Neutrophil (primary cell): ENCODE results near the gene ALG13.
"Not testable (repeated sequence)": the region's sequence is repeated elsewhere in the genome, so short reads cannot be mapped to it uniquely, and the experiment has no call there.

Source experiments
- H3K27ac ChIP-seq: fragments of 200-600 bp; sonication (generic); 2 replicates; pipeline ENCODE4 v1.5.1; 2016; ENCODE audit warnings: mild to moderate bottlenecking, moderate library complexity
- H3K27me3 ChIP-seq: fragments of 200-600 bp; sonication (generic); 2 replicates; pipeline ENCODE4 v1.6.0; 2016; ENCODE audit warnings: mild to moderate bottlenecking
- H3K36me3 ChIP-seq: fragments of 200-600 bp; sonication (generic); 2 replicates; pipeline ENCODE4 v1.5.1; 2017
- H3K4me1 ChIP-seq, 2 experiments: fragments of 200-600 bp in 1 of 2; sonication (generic) in 1 of 2; 1 replicate in 1 of 2; 2 replicates in 1 of 2; pipeline versions ENCODE4 v1.5.1 to v1.6.1; 2013 to 2016; ENCODE audit warnings: low read depth in 1 of 2, low read length in 1 of 2, mild to moderate bottlenecking in 1 of 2, moderate library complexity in 1 of 2; ENCODE audit not compliant: control insufficient read depth in 1 of 2, insufficient read depth in 1 of 2
- H3K4me3 ChIP-seq, 2 experiments: fragments of 200-600 bp in 1 of 2; sonication (generic) in 1 of 2; 1 replicate in 1 of 2; 2 replicates in 1 of 2; pipeline ENCODE4 v1.5.1; 2013 to 2016; ENCODE audit warnings: low read depth in 1 of 2, low read length in 1 of 2, mild to moderate bottlenecking in 1 of 2, moderate library complexity in 1 of 2
- H3K9me3 ChIP-seq: fragments of 200-600 bp; sonication (generic); 2 replicates; pipeline ENCODE4 v1.5.1; 2016
- CTCF ChIP-seq: fragments of 200-600 bp; sonication (generic); IDR thresholded peaks from 2 replicates; pipeline ENCODE4 v1.5.1; 2016; ENCODE audit warnings: antibody characterized with exemption

ALG13 gene

GRCh38 chrX:111761578-111762135 is 80.7 kb downstream of the ALG13 start:
- H3K36me3 ChIP-seq = no peaks in the 10 kb centered on the region
- H3K4me3 ChIP-seq = no peak overlapping the region
- no peaks in the 10 kb centered on the region for H3K27me3 ChIP-seq
- H3K9me3 ChIP-seq = no peaks in the 10 kb centered on the region
- H3K4me1 ChIP-seq = peaks cover 0 to 2% of the 10 kb centered on the region in 2 experiments
- TF ChIP-seq CTCF = no peak
- no peak overlapping the region for H3K27ac ChIP-seq

- H3K36me3 ChIP-seq = no peaks in the 10 kb centered on the region
- no peaks in the 10 kb centered on the region for H3K9me3 ChIP-seq
- H3K4me1 ChIP-seq = no peaks in the 10 kb centered on the region
- H3K27ac ChIP-seq = no peak overlapping the region
- no peak overlapping the region for H3K4me3 ChIP-seq
- H3K27me3 ChIP-seq = no peaks in the 10 kb centered on the region
- TF ChIP-seq CTCF = no peak
These were observed 97.6 kb downstream of the ALG13 start for GRCh38 chrX:111778591-111778990.

GRCh38 chrX:111779582-111779981 is 98.6 kb downstream of the ALG13 start:
- Histone ChIP-seq H3K9me3 (no peaks in the 10 kb centered on the region), H3K27ac (no peak overlapping the region), H3K27me3 (no peaks in the 10 kb centered on the region), H3K4me3 (no peak overlapping the region), H3K36me3 (no peaks in the 10 kb centered on the region), H3K4me1 (no peaks in the 10 kb centered on the region)
- no peak for TF ChIP-seq CTCF

- TF ChIP-seq CTCF = no peak
- Histone ChIP-seq H3K27ac (no peak overlapping the region), H3K4me1 (no peaks in the 10 kb centered on the region), H3K36me3 (no peaks in the 10 kb centered on the region), H3K27me3 (no peaks in the 10 kb centered on the region), H3K4me3 (no peak overlapping the region), H3K9me3 (no peaks in the 10 kb centered on the region)
These were observed 103.7 kb downstream of the ALG13 start for GRCh38 chrX:111784667-111785066.

GRCh38 chrX:111790054-111790453 is 109.1 kb downstream of the ALG13 start:
- H3K4me3 ChIP-seq, H3K27ac ChIP-seq, H3K36me3 ChIP-seq, H3K27me3 ChIP-seq, H3K9me3 ChIP-seq, H3K4me1 ChIP-seq: not testable (repeated sequence)
